ENCODE data around the gene HADHB.
"Not testable (repeated sequence)": the region's sequence is repeated elsewhere in the genome, so short reads cannot be mapped to it uniquely, and the experiment has no call there.

Gene HADHB

DNA sequence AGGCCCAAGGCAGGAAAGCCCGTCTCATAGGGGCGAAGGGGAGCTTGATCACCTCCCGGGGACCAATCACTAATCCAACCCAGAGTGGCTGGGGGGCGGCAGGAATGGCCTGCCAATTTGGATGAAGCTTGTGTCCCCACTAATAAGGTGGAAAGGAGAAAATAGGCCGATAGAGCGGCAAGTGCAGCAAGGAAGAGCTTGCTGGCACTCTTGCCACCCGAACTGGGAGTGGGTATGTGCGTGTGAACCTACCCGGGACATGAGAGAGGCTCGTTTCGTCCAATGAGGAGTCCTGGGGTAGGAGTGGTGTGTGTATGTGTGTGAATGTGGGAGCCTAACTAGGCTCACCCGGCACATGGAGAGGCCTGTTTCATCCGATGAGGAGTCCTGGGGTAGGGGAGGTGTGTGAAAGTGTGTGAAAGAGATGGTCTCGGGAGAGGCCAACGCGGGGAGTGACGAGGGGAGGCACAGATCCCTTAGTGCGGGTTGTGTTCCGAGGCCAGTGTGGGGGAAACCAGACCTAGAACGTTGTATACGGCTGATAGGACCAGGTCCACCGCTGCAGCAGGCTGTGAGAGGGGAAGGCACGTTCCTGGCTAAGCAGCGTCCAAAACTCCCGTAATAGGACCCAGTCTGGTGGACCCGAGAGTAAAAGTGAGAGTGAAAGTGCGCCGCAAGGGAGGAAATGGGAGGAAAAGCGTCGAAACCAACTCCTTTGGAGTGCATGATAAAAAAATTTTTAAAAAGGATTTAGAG lies 54.1 kb downstream of the HADHB start:
- DNase-seq = peak; percentile 33

DNA sequence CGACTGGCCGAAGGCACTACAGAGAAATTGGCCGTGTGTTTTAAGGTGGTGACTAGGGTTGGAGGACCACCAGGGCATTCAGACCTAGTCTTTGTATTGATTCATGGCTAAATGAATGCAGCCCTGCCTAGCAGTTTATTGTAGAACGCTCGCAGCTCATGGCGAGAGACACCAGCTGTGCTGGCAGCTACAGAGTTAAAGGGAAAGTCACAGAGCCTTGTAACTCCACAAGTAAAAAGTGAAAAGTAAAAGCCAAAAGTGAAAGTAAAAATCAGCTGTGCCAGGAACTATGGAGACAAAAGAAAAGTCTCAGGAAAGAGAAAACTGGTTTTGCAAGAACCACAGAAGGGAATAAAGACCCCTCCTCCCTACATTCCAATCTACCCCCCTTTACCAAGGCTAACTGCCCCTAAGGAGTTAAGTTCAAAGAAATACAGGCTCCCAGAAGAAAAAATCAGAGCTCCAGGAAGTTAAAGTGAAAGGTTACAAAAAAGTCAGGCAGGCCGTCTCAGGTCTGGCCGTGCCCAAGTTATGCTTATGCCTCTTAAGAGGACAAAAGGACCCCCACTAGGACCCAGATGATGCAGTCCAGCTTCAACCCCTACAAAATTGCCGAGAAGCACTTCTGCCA lies 54.8 kb downstream of the HADHB start:
- DNase-seq = peak; percentile 33

DNA sequence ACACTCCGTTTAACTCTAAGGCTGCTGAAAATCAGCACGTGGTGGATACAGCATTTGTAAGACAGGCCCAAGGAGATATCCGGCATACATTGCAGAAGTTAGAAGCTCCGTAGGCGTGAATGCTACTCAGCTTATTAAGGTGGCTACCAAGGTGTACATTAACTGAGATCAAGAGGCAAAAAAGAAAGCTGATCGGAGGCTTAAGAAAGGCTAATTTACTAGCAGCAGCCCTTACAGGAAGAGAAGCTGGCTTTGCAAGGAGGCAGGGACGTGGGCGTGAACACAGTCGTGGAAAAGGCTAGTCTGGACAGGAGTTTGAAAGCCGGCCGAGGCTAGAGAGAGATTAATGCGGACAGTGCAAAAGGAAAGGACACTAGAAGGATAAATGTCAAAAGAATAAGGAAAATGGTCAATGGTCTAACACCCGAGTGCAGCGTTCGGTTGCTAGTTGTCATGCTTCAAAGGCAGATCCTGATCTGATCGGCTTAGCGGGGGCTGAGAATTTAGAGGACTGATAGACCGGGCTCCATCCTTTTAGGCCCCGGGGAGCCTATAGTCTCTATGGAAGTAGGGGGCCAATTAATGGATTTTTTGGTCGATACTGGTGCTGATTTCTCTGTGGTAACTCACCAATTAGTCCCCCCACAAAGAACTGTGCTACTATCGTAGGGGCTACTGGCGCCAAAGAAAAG lies 55.6 kb downstream of the HADHB start:
- DNase-seq = peak; percentile 13

DNA sequence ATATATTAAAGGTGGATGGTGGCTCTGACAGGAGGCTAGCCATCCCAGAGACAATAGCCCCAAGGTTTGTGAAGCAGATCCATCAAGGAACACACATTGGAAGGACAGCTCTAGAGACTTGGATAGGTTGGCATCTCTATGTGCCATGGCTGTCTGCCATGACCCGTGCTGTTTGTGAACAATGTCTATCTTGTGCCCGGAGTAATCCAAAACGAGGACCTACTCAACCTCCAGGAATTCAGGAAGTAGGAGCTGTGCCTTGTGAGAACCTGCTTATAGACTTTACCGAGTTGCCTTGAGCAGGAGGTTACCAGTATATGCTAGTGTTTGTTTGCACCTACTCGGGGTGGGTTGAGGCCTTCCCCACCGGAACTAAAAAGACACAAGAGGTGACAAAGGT lies 58.1 kb downstream of the HADHB start:
- no peak for DNase-seq

DNA sequence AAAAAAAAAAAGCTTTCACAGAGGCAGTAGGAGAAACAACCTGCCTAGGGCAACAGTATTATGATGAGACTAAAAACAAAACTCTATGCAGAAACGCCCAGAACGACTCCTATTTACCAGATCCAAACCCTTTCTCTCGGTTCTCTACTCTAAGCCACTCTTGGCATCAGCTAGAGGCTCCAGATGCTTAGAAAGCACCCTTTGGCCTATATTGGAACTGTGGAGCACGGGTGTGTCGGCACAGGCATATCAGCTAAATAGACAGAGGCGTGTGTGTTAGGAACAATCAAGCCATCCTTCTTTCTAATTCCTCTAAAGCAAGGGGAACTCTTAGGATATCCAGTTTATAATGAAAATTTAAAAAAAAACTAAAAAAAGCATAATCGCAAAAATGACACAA lies 60.4 kb downstream of the HADHB start:
- not testable (repeated sequence) for DNase-seq

DNA sequence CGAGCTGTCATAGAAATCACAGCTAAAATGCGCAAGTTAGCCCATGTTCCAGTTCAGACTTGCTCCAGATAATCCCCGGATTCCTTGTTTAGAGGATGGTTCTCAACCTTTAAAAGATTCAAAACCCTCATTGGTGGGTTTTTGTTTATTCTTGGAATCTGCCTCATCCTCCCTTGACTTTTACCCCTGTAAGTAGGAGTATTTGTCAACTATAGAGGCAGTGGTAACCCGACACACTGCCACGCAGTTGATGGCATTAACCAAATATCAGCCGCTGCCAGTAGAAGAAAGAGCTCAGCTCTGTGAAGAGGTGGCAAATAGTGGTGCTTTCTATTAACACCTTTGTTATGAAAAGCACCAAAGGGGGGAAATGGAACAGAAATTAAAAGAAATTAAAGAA lies 60.8 kb downstream of the HADHB start:
- no peak for DNase-seq

DNA sequence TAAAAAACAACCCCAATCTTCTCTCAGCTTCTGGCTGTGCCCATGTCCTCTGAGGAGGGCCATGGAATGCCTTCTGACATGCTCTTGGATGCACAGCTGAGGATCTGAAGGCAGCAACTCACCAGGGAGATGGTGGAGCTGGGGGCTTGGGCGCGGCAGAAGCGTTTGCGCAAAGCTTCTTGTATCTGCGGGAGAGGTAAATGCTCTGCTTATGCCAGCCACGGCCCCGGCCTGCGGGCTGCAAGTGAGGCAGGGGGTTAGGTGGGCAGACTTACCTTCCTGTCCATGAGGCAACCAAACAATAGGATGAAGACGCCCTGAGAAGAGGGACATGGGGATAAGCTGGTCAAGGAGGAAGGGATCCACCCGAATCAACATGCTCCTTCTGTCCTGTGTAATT lies 65.2 kb downstream of the HADHB start:
- DNase-seq = no peak

DNA sequence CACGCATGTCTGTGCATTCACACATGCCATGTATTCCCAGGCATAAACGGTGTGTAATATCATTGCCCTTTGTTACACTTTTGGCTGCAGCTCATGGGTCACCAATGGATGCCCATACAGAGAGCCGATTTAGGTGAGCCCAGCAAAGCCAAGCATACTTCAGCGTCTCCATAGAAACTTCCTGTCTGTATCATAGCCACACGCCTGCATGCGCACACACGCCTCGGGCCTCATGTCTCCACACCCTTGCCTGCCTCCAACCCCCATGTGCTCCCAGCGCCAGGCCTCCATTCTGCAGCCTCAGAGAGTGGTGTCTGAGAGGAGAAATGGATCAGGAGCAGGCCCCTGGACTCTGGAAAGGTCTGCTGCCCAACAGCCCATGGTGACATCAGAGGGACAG lies 67.7 kb downstream of the HADHB start:
- DNase-seq = no peak

DNA sequence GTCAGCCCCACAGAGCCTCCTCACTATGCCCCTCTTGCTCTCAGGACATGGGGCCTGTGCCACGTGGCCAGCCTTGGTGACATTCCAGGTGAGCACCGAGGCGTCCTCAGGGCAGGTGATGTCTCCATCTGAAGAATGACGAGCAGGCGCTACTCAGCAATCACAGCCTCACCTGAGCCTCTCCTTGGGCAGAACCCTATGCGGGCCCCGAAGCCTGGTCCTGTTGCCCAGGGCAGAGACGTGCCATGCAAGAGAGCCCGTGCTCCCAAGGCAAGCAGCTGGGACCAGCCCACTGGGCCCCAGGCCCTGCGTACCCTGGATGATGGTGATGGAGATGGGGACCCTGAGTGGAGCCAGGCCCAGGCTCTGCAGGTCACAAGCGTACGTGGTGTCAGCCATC lies 68.7 kb downstream of the HADHB start:
- no peak for DNase-seq

DNA sequence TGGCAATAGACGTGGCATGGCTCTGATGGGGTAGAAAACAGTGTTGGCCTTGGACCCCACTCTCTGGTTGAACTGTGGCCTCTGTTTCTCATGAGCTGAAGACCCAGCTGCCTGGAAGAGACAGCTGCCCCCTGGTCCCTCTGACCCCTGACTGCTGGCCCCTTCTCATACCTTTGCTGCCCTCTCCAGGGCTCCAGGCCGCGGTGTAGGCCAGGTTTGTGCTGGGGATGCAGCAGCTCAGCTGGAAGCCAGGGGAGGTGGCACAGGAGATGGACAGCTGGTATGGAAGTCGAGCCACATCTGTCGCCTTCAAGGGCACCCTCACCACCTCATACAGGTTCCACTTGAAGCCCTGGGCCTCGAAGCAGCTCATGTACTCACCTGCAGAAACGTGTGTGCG lies 69.5 kb downstream of the HADHB start:
- DNase-seq = no peak

DNA sequence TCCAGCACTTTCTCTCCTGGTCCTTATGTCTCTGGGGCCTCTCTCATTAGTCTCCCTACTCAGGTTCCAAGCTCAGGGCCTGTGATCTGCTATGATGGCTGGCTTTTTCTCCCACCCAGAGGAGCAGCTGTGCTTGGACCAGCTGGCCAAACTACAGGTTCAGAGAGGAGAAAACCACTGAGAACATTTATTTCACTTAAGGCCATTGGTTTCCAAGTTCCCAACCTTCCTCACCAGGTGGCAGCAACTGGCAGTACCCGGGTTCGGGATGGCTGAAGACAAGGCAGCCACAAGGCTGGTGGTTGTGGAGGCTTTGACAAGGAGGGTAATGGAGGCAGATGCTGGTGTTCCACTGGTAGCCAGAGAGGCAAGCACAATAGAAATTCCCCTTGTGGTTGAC lies 71.3 kb downstream of the HADHB start:
- no peak for DNase-seq

DNA sequence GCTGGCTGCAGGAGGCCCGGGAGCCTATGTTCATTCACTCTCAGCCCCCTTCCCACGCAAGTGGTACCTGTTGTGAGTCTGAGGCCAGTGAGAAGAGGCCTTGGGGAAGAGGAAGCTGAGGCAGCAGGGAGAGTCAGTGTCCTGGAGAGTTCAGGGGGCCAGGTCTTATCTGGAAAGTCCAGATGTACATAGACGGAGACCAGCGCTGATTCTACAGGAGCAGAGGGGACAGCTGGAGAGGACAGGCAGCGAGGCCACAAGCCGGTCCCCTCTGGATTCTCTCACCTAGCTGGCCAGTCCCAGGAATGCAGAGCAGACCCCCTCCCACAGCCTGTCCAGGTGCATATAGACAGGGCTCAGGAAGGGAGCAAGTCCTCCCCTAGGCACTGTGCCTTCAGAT lies 72.1 kb downstream of the HADHB start:
- no peak for DNase-seq

DNA sequence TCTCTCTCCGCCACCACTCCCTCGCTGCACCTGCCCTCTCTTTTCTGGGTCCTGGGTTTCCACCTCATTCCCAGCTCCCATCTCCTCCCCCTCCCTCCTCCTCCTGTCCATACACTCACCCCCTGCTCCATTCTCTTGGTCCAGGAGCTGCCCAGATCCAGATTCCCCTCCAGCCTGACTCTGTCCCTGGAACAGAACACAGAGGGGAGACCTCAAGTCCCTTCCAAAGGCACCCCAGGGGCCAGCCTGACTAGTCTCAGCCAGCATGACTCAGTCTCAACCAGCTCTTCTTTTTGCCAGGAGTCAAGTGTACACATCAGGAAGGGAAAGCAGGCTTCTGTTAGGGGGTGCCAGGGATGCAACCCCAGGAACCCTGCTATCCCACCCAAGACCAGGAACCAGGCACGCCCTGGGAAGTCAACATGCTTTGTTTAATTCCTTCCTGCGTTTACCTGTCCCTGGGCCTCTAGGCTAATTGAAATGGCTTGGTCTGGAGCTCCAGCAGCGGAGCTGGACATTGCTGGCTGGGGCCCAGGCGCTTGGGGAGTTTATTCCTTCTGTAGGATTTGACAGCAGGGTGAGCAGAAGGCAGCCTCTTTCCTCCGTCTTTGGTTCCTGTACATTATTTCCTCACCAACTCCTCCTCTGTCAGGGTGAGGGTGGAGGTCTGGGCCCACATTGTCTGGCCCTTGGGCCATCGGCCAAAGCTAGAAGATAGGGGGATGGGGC lies 72.8 kb downstream of the HADHB start:
- DNase-seq = no peak

DNA sequence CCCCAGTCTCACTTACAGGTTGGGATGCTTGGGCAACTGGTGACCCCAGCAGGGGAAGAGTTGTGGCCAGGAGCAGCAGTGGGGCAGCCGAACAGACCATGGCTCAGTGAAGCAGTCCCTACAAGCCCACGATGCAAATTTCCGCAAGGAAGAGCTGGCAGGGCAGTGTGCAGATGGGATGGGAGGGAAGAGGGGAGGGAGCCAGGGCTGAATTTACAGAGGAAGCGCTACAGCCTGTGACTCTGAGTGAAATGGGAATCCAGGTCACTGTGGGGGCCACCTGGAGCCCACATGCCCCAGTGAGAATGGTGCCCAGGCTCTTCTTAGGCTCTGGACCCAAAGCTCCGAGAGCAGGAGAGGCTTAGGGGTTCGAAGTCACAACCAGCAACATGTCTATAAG lies 74.2 kb downstream of the HADHB start:
- DNase-seq = no peak

DNA sequence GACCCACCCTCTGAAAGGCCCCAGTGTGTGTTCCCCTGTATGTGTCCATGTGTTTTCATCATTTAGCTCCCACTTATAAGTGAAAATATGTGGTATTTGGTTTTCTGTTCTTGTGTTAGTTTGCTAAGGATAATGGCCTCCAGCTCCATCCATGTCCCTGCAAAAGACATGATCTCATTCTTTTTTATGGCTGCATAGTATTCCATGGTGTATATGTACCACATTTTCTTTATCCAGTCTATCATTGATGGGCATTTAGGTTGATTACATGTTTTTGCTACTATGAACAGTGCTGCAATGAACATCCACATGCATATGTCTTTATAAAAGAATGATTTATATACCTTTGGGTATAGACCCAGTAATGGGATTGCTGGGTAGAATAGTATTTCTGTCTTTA lies 79.7 kb downstream of the HADHB start:
- DNase-seq = not testable (repeated sequence)

DNA sequence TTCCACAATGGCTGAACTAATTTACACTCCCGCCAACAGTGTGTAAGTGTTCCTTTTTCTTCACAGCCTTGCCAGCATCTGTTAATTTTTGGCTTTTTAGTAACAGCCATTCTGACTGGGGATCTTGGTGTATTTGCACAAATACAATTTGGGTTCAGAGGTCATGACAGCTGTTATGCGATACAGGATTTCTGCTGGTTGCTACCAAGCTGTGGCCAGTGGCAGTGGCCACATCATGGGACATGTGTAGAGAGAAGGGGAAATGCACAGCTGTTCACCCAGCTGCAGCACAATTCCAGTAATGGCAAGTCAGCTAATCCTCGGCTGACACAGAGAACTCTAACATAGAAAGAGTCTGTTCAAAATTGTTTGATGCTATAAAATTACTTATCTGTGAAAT lies 80.2 kb downstream of the HADHB start:
- DNase-seq = no peak

DNA sequence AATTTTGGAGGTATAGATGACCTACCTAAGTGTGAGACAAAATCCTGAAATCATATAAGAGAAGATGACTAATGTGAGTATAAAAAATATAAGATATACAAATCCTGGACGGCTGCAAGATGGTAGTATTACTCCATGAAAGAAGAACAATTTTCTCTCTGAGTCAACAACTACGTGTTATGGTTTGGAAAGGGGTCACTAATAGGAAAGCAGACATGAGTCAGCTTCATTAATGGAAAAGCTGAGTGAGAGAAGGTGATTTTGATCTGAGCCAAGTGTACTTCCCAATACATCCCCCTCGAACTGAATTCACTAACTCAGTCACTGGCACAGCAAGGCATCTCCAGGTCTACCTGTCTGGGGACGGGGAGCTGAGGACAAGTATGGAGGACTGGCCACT lies 81.1 kb downstream of the HADHB start:
- DNase-seq = no peak

DNA sequence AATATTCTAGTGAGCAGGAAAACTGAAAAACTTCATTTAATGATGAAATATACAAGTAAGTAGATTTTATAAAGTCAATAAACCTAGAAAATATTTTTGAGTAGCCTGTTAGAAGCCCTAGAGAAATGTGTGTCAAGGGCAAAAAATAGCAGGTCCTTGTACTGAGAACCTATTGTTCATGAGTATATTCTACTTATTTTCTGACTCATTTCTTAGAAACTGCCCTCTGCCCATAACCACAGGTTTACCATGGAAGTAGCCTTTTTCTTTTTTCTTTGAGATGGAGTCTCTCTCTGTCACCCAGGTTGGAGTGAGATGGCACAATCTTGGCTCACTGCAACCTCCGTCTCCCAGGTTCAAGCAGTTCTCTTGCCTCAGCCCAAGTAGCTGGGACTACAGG lies 81.8 kb downstream of the HADHB start:
- DNase-seq = no peak

DNA sequence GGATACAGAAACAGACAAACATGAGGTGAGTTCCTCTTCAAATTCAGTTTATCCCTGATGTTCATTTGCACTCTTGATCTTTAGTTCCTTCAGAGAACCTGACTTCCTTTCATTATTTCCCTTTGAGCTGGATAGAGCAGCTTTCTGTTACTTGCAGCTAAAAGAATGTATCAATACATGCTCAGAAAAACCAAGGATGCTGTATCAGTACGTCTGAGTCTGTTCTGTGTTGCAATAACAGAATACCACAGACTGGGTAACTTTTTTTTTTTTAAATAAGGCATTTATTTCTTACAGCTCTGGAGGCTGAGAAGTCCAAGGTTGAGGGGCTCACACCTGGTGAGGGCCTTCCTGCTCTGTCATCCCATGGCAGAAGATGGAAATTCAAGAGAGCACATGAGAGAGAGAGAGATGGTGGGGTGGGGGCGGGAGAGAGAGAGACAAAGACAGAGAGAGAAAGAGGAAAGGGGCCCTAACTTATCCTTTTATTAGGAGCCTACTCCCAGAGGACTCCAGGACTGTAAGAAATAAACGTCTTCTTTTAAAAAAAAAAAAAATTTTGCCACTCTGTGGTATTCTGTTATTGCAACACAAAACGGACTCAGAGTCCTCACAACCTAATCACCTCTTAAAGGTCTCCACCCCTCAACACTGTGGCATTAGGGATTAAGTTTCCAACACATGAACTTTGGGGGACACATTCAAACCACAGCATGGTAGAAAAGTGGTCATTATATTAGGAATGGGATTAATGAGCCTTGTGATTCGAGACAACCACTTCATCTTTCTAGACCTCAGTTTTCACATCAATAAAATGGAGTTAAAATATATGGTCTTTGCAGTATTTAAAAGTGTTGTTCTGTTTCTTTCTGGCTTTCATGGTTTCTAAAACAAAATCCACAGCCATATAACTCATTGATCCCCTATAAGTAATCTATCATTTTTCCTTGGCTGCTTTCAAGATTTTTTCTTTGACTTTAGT lies 82.8 kb downstream of the HADHB start:
- no peak for DNase-seq

DNA sequence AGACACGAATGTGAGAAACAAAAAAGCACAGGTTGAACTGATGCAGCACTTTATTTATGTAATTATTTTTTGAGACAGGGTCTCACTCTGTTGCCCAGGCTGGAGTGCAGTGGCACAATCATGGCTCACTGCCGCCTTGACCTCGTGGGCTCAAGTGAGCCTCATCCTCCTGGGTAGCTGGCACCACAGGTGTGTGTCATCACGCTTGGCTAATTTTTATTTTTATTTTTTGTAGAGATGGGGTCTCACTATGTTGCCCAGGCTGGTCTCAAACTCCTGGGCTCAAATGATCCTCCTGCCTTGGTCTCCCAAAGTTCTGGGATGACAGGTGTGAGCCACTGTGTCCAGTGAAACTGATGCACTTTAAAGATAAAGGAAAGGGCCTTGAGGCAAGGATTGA lies 84.3 kb downstream of the HADHB start:
- not testable (repeated sequence) for DNase-seq

DNA sequence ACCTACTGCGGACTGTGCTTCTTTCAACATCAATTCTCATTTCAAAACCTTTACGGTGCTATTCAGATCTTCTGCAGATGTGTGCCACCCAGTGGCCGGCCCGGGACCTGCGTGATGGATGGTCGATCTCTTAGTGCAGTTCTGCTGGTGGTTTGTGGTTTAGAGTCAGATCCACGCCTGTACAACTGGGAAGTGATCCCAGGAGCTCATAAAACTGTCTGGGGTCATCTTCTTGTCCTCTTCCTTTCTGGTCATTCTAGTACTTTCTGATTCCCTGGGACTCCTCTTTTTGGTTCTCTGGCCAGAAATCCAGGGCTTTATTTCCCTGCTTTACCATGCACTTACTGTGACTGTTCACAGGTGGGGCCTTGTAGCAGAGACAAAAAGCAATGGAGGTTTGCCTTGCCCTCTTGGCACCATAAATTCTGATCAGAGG lies 85.4 kb downstream of the HADHB start:
- DNase-seq = peak; percentile 81

DNA sequence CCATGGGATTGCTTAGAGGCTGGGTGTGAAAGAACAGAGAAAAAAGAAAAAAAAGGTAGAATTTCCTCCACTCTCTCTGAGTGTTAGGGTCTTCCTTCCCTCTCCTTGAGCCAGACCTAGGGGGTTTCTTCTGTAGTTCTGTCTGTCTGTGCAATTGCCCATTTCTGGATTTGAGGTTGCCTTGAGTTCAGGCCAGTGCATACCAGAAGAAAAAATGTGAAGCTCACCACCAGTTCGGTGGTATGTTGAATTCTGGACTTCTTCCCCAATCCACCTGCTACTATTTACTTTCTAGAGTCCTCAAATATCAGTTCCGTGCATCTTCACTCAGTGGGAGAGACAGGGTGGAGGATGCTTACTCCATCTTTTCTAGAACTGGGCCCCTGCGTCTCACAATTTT lies 85.9 kb downstream of the HADHB start:
- no peak for DNase-seq

All from CD4-positive, alpha-beta T cell treated with Interleukin-21 for 1 hour (primary cell).